HepG2 (cell line): ENCODE data around the gene TMEM74B. TPM values are rescaled to one million over a fixed set of nuclear protein-coding genes. Genes with fewer than 3 reads are reported as not detected.

Experiments
- ATAC-seq: fragments of 200-7000 bp; cut with Tn5 transposase; 3 replicates; pipeline ENCODE4 v1.9.1; 2020; ENCODE audit warnings: mild to moderate bottlenecking, moderate library complexity
- BruUV-seq: library from RNA; stranded (reverse); fragments of 400-500 nt; replicated peaks from 2 replicates; lab custom pipeline; 2021; lab: Mats Ljungman, UMichigan
- CTCF ChIA-PET: fragments of 300-600 bp; formaldehyde crosslinking; extraction: SDS; loops from one replicate; lab custom pipeline; 2021; ENCODE audit warnings: low total read pairs, inconsistent platforms, low intra/inter-chr PET ratio; lab: Yijun Ruan, JAX
- POLR2A ChIA-PET: fragments of 350-600 bp; sonication (Branson Sonifier 250); formaldehyde crosslinking; loops from one replicate; lab custom pipeline; 2020; ENCODE audit warnings: antibody characterized with exemption, inconsistent platforms; lab: Yijun Ruan, JAX
- DNase-seq: peaks from one replicate; pipeline ENCODE4 v3.0.0-alpha.2; 2015; ENCODE audit warnings: low spot score
- FAIRE-seq: peaks from 3 replicates; lab custom pipeline; 2011; peaks lifted over from hg19 to GRCh38; lab: Jason Lieb, UNC
- H2AFZ ChIP-seq: one replicate; pipeline ENCODE4 v1.6.1; 2011; ENCODE audit warnings: low read length, inconsistent platforms
- H3K27ac ChIP-seq: fragments of 300-600 bp; 3 replicates; pipeline ENCODE4 v1.8.0; 2011; ENCODE audit warnings: mixed run types, mild to moderate bottlenecking, mixed read lengths, low read length, inconsistent platforms; ENCODE audit not compliant: insufficient read depth; ENCODE audit errors: extremely low read length
- H3K27me3 ChIP-seq, 2 experiments: fragments of 200-600 bp in 1 of 2; 2 replicates in 1 of 2; 3 replicates in 1 of 2; pipeline versions ENCODE4 v1.6.0 to v1.8.0; 2011; ENCODE audit warnings: low read length in 2 of 2, mild to moderate bottlenecking in 2 of 2, moderate library complexity in 2 of 2, inconsistent platforms in 1 of 2; ENCODE audit not compliant: insufficient read depth in 2 of 2, control insufficient read depth in 1 of 2
- H3K36me3 ChIP-seq, 2 experiments: fragments of 200-600 bp in 1 of 2; replicated peaks in 1 of 2; 2 replicates in 1 of 2; 3 replicates in 1 of 2; pipeline versions ENCODE4 v1.5.1 to v1.8.0; 2011; ENCODE audit warnings: low read length in 2 of 2, inconsistent platforms in 1 of 2; ENCODE audit not compliant: insufficient read depth in 2 of 2, control insufficient read depth in 1 of 2
- H3K4me1 ChIP-seq: 2 replicates; pipeline ENCODE4 v1.5.1; 2012; ENCODE audit warnings: low read length, inconsistent platforms; ENCODE audit not compliant: insufficient read depth
- H3K4me2 ChIP-seq: 2 replicates; pipeline ENCODE4 v1.6.0; 2011; ENCODE audit warnings: low read depth, low read length, inconsistent platforms
- H3K4me3 ChIP-seq, 3 experiments: fragments of 200-600 bp in 1 of 3; sonication (generic), shearing (Covaris generic) in 1 of 3; replicated peaks in 1 of 3; 2 replicates each; pipeline ENCODE4 v1.5.1; 2011 to 2016; ENCODE audit warnings: low read length in 3 of 3, inconsistent platforms in 2 of 3, low read depth in 2 of 3, mild to moderate bottlenecking in 2 of 3, control low read depth in 1 of 3, mixed read lengths in 1 of 3; ENCODE audit not compliant: insufficient read depth in 1 of 3
- H3K79me2 ChIP-seq: one replicate; pipeline ENCODE4 v1.6.1; 2011; ENCODE audit warnings: low read length, inconsistent platforms; ENCODE audit not compliant: insufficient read depth
- H3K9ac ChIP-seq: 2 replicates; pipeline ENCODE4 v1.6.0; 2011; ENCODE audit warnings: mild to moderate bottlenecking, low read depth, low read length, inconsistent platforms; ENCODE audit not compliant: insufficient read depth
- H3K9me3 ChIP-seq: 2 replicates; pipeline ENCODE4 v1.5.1; 2012; ENCODE audit warnings: mild to moderate bottlenecking, low read length
- H4K20me1 ChIP-seq: 2 replicates; pipeline ENCODE4 v1.6.0; 2011; ENCODE audit warnings: inconsistent platforms, mild to moderate bottlenecking, low read length, moderate library complexity; ENCODE audit not compliant: insufficient read depth
- BCL6 ChIP-seq: IDR thresholded peaks from 2 replicates; pipeline ENCODE4 v1.6.1; 2016; ENCODE audit warnings: missing genetic modification reagents, missing compliant biosample characterization
- DPF2 ChIP-seq: sonication (generic); formaldehyde crosslinking; IDR thresholded peaks from 2 replicates; pipeline ENCODE4 v1.4.0; 2020; ENCODE audit warnings: mild to moderate bottlenecking, low read depth, missing genetic modification reagents, borderline replicate concordance
- KLF12 ChIP-seq: sonication (generic); formaldehyde crosslinking; IDR thresholded peaks from 2 replicates; pipeline ENCODE4 v1.4.0; 2020; ENCODE audit warnings: missing genetic modification reagents, borderline replicate concordance
- NBN ChIP-seq: fragments of 450-650 bp; conservative IDR thresholded peaks from 2 replicates; pipeline ENCODE4 v1.6.1; 2017
- POLR2AphosphoS2 ChIP-seq: IDR thresholded peaks from 2 replicates; pipeline ENCODE4 v1.6.1; 2011; ENCODE audit warnings: low read depth, low read length, improper control_type of control experiment
- RAD21 ChIP-seq: fragments of 450-650 bp; formaldehyde crosslinking; IDR thresholded peaks from 2 replicates; pipeline ENCODE4 v1.5.0; 2020; ENCODE audit warnings: mild to moderate bottlenecking
- SMC3 ChIP-seq: IDR thresholded peaks from 2 replicates; pipeline ENCODE4 v1.6.1; 2011; ENCODE audit warnings: low read length, improper control_type of control experiment
- SRSF9 ChIP-seq: fragments of 200-400 bp; formaldehyde crosslinking; IDR thresholded peaks from 2 replicates; pipeline ENCODE4 v1.6.1; 2018; ENCODE audit warnings: borderline replicate concordance, mild to moderate bottlenecking, low read depth, low read length; ENCODE audit not compliant: insufficient read depth, poor library complexity, severe bottlenecking
- SRY ChIP-seq: sonication (generic); formaldehyde crosslinking; IDR thresholded peaks from 2 replicates; pipeline ENCODE4 v1.8.0; 2022; ENCODE audit warnings: mild to moderate bottlenecking, missing genetic modification reagents
- STAG1 ChIP-seq: sonication (generic); formaldehyde crosslinking; IDR thresholded peaks from 2 replicates; pipeline ENCODE4 v1.4.0; 2020; ENCODE audit warnings: missing genetic modification reagents
- TBX3 ChIP-seq: fragments of 450-650 bp; IDR thresholded peaks from 2 replicates; pipeline ENCODE4 v1.6.1; 2017; ENCODE audit warnings: antibody characterized with exemption, mild to moderate bottlenecking, inconsistent platforms, borderline replicate concordance
- XRCC5 ChIP-seq: fragments of 200-400 bp; formaldehyde crosslinking; optimal IDR thresholded peaks from 2 replicates; pipeline ENCODE3; 2017; ENCODE audit warnings: mild to moderate bottlenecking, low read length
- ZNF207 ChIP-seq: fragments of 450-650 bp; IDR thresholded peaks from 2 replicates; pipeline ENCODE4 v1.6.1; 2016; ENCODE audit warnings: antibody characterized with exemption, borderline replicate concordance
- WGBS: methylation state at CpG from one replicate; pipeline ENCODE4 v1.1.6; 2017; ENCODE audit warnings: low lambda C conversion rate; 5-methylcytosine and 5-hydroxymethylcytosine counted together
- in situ Hi-C: cut with HindIII; loops from 2 replicates; pipeline ENCODE4 v1.10.0; 2017; ENCODE audit warnings: low pct_unique_long_range_greater_than_20kb; ENCODE audit not compliant: extremely low pct_ligation_motif_present
- intact Hi-C: fragments of 100-400 bp; cut with micrococcal nuclease; formaldehyde crosslinking; loops from one replicate; pipeline ENCODE4 v1.10.0; 2022; ENCODE audit not compliant: unreplicated experiment
- polyA plus RNA-seq, 8 experiments: library from polyadenylated mRNA; depleted of rRNA in 3 of 8; stranded (reverse) in 7 of 8; unstranded in 1 of 8; fragments of >200 nt; fragmentation: Illumina TruSeq in 4 of 8; extraction: Trizol in 4 of 8; gene quantifications; 2 replicates each; pipeline versions ENCODE4 v1.2.1 to v1.2.3, GENCODE V29; 2011 to 2016; ENCODE audit warnings: low read depth in 4 of 8, missing spikeins in 1 of 8, mixed read lengths in 1 of 8; ENCODE audit not compliant: insufficient read depth in 1 of 8
- total RNA-seq, 5 experiments: library from RNA; depleted of rRNA; stranded (reverse); fragments of >200 nt; fragmentation: Illumina TruSeq; extraction: Trizol; gene quantifications; 2 replicates each; pipeline ENCODE4 v1.2.3, GENCODE V29; 2016; ENCODE audit warnings: low read depth in 1 of 5
- TF ChIP-seq, protein P1 (sequence below): sonication (generic); formaldehyde crosslinking; IDR thresholded peaks from 2 replicates; pipeline ENCODE4 v1.5.0; 2020; ENCODE audit warnings: missing genetic modification reagents
- TF ChIP-seq, protein P2 (sequence below): sonication (generic); formaldehyde crosslinking; IDR thresholded peaks from 2 replicates; pipeline ENCODE4 v1.5.1; 2020; ENCODE audit warnings: mild to moderate bottlenecking, moderate library complexity, missing genetic modification reagents
- TF ChIP-seq, protein P3 (sequence below): sonication (generic); formaldehyde crosslinking; IDR thresholded peaks from 2 replicates; pipeline ENCODE4 v1.4.0; 2020; ENCODE audit warnings: missing genetic modification reagents
- TF ChIP-seq, protein P4 (sequence below): sonication (generic); formaldehyde crosslinking; IDR thresholded peaks from 2 replicates; pipeline ENCODE4 v1.4.0; 2020; ENCODE audit warnings: mild to moderate bottlenecking, missing genetic modification reagents

TMEM74B gene
- total and polyA plus RNA-seq, 2 of the 13 experiments (the other 11 are each of a cell fraction or from before 2014, with no cell fraction given): 4.7 to 18.4 TPM

DNA sequence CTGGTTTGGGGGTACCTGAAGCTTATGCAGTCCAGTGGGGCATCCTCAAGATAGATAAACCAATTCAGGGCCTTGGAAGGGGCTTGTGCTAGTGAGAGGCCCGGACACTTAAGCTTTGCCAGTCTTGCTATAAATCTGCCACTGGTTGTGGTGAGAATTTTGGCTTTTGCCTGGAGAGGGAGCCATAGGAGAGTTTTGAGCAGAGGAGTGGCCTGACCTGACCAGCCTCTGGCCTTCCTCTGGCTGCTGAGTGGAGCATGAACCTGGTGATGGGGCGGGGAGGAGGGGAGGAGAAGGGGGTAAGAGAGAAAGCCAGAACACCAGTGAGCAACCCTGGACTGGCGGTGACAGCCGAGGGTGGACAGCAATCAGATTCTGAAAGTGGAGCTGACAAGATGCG lies 7.1 kb downstream of the TMEM74B start:
- FAIRE-seq: peak; percentile 86
- in situ Hi-C loops (no loop called here), intact Hi-C loops (loop anchor here (1.0 kb wide), 1 partner anchor 36 kb away; no protein-coding TSS in a partner anchor)
- Histone ChIP-seq H3K79me2 (no peaks in the 10 kb centered on the region), H3K27me3 (no peaks in the 10 kb centered on the region), H4K20me1 (0 out of 2 replicates have a peak, but pooled peaks cover 5% of the 10 kb centered on the region), H3K4me2 (no peak overlapping the region), H3K4me1 (0 out of 2 replicates have a peak, but pooled peaks cover 7% of the 10 kb centered on the region), H3K9ac (no peak overlapping the region), H3K4me3 (no peak overlapping the region), H2AFZ (no peak overlapping the region), H3K36me3 (peaks cover 2 to 4% of the 10 kb centered on the region in 2 experiments; a peak in 2 of 5 replicates), H3K9me3 (no peaks in the 10 kb centered on the region), H3K27ac (no peak overlapping the region)
- DNase-seq: peak; percentile 64
- ChIA-PET CTCF (interaction anchor here (1.7 kb wide), 1 partner anchor 35 kb away, joined by 8 read pairs; no protein-coding TSS in a partner anchor), POLR2A (no interaction called here)
- WGBS: 89% methylated on average over 5 of the region's 5 CpGs
- ATAC-seq: peak; percentile 66
- no TSS peak for BruUV-seq
- TF ChIP-seq SMC3 (peak; percentile 68; the same call in 1 of the 2 replicates), DPF2 (CRISPR knock-in tag) (no peak), SRY (CRISPR knock-in tag) (peak; percentile 58; the same call in 1 of the 2 replicates), POLR2AphosphoS2 (no peak), STAG1 (CRISPR knock-in tag) (peak; percentile 63), BCL6 (CRISPR knock-in tag) (no peak), SRSF9 (no peak), ZNF207 (no peak), TBX3 (no peak), KLF12 (CRISPR knock-in tag) (no peak), XRCC5 (no peak), NBN (no peak), RAD21 (CRISPR knock-in tag) (peak; percentile 52)
- TF ChIP-seq, protein P1, sequence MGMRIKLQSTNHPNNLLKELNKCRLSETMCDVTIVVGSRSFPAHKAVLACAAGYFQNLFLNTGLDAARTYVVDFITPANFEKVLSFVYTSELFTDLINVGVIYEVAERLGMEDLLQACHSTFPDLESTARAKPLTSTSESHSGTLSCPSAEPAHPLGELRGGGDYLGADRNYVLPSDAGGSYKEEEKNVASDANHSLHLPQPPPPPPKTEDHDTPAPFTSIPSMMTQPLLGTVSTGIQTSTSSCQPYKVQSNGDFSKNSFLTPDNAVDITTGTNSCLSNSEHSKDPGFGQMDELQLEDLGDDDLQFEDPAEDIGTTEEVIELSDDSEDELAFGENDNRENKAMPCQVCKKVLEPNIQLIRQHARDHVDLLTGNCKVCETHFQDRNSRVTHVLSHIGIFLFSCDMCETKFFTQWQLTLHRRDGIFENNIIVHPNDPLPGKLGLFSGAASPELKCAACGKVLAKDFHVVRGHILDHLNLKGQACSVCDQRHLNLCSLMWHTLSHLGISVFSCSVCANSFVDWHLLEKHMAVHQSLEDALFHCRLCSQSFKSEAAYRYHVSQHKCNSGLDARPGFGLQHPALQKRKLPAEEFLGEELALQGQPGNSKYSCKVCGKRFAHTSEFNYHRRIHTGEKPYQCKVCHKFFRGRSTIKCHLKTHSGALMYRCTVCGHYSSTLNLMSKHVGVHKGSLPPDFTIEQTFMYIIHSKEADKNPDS (CRISPR knock-in tag): no peak
- TF ChIP-seq, protein P2, sequence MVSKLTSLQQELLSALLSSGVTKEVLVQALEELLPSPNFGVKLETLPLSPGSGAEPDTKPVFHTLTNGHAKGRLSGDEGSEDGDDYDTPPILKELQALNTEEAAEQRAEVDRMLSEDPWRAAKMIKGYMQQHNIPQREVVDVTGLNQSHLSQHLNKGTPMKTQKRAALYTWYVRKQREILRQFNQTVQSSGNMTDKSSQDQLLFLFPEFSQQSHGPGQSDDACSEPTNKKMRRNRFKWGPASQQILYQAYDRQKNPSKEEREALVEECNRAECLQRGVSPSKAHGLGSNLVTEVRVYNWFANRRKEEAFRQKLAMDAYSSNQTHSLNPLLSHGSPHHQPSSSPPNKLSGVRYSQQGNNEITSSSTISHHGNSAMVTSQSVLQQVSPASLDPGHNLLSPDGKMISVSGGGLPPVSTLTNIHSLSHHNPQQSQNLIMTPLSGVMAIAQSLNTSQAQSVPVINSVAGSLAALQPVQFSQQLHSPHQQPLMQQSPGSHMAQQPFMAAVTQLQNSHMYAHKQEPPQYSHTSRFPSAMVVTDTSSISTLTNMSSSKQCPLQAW (CRISPR knock-in tag): no peak
- TF ChIP-seq, protein P3, sequence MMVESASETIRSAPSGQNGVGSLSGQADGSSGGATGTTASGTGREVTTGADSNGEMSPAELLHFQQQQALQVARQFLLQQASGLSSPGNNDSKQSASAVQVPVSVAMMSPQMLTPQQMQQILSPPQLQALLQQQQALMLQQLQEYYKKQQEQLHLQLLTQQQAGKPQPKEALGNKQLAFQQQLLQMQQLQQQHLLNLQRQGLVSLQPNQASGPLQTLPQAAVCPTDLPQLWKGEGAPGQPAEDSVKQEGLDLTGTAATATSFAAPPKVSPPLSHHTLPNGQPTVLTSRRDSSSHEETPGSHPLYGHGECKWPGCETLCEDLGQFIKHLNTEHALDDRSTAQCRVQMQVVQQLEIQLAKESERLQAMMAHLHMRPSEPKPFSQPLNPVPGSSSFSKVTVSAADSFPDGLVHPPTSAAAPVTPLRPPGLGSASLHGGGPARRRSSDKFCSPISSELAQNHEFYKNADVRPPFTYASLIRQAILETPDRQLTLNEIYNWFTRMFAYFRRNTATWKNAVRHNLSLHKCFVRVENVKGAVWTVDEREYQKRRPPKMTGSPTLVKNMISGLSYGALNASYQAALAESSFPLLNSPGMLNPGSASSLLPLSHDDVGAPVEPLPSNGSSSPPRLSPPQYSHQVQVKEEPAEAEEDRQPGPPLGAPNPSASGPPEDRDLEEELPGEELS: no peak
- TF ChIP-seq, protein P4, sequence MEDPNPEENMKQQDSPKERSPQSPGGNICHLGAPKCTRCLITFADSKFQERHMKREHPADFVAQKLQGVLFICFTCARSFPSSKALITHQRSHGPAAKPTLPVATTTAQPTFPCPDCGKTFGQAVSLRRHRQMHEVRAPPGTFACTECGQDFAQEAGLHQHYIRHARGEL (CRISPR knock-in tag): no peak
